Smooth muscle cell of the umbilical artery (primary cell): ENCODE data around the gene SYT3. TPM values are rescaled to one million over a fixed set of nuclear protein-coding genes. Genes with fewer than 3 reads are reported as not detected.

ENCODE experiments used
- total RNA-seq: library from RNA; depleted of rRNA; stranded (reverse); fragments of >200 nt; gene quantifications from 2 replicates; pipeline ENCODE4 v1.2.3, GENCODE V29; 2014

SYT3 gene
- total RNA-seq, result 0.14 and 0.59 TPM in 2 replicates

GRCh38 chr19:50639121-50640112 is at the start of gene SYT3:
Gene SYT3, minus strand, starts transcription at chr19:50639881. Its CDS starts 2,470 bp downstream, at chr19:50637411.

DNA sequence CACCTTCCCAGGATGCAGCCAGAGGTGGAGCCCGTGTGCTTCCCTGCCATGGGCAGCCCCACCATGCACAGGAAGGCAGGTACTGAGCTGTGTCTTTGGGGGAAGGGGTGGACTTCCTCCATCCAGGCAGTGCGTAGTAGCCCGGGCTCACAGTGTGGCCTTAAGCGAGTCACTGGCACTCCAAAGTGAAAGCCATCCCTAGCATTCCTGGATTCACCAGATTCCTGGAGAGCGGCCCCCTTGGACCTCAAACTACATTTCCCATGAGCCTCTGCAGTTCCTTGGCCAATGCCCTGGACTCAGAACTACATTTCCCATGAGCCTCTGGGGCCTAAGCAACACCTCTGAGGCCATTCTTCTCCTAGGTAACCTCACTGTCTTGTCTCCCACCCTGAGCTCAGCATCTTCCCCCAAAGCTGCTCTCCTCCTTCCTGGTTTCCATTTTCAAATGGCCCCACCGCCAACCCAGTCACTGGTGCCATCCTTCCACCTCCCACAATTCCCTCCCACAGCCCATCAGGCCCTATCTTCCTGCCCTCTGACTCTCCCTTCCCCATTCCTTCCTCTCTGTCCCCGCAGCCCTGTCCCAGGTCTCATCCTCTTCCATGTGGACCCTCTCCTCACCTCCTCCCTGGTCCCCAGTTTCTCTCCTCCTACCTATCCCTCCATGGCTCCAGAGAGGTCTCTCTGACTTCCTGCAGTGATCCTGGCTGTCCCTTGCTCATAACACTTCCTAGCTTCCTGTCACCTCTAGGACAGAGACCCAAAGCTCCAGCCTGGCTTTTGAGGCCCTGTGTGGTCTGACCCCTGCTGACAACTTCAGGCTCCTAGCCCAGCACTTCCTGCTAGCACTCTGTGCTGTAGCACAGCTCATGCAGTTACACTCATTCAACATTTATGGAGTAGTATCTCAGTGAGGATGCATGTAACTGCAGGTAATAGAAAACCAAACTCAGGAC is 10.0 kb upstream of the SYT3 start, which contains the start of gene C19orf81:
C19orf81 (plus strand) TSS at position 13 of the 959 bp plus-strand sequence; CDS start at position 13, 0 bp downstream.

Other genes starting within 250 kb of the SYT3 start
- not detected in 2 replicates for gene SPIB, start 220.9 kb downstream of the SYT3 start, total RNA-seq
- gene MYBPC2, start 207.0 kb downstream of the SYT3 start, total RNA-seq, result not detected in 2 replicates
- 76.0 and 78.1 TPM in 2 replicates for gene EMC10, start 163.4 kb downstream of the SYT3 start, total RNA-seq
- 0.30 TPM in 1 of 2 replicates, not detected in the other for gene GARIN5A, start 163.0 kb downstream of the SYT3 start, total RNA-seq
- 18.6 and 27.0 TPM in 2 replicates for gene JOSD2, start 128.7 kb downstream of the SYT3 start, total RNA-seq
- gene ASPDH, start 126.0 kb downstream of the SYT3 start, total RNA-seq, result not detected in 2 replicates
- gene LRRC4B, start 71.4 kb downstream of the SYT3 start, total RNA-seq, result 0.18 and 0.30 TPM in 2 replicates
- gene C19orf81, start 9.6 kb upstream of the SYT3 start, total RNA-seq, result not detected in 2 replicates
- 6.8 and 11.0 TPM in 2 replicates for gene SHANK1, start 79.9 kb upstream of the SYT3 start, total RNA-seq
- gene CLEC11A, start 83.5 kb upstream of the SYT3 start, total RNA-seq, result 56.1 and 68.0 TPM in 2 replicates
- gene GPR32, start 130.6 kb upstream of the SYT3 start, total RNA-seq, result not detected in 2 replicates
- gene ACP4, start 150.5 kb upstream of the SYT3 start, total RNA-seq, result not detected in 2 replicates
- not detected in 2 replicates for gene KLK1, start 183.9 kb upstream of the SYT3 start, total RNA-seq
- gene KLK15, start 193.7 kb upstream of the SYT3 start, total RNA-seq, result not detected in 2 replicates
- not detected in 2 replicates for gene KLK3, start 215.0 kb upstream of the SYT3 start, total RNA-seq
- not detected in 2 replicates for gene KLK2, start 233.6 kb upstream of the SYT3 start, total RNA-seq